GM21619 (cell line): ENCODE data around the gene SH2D3C.
A peak's percentile ranks its signal among the peaks of the same experiment; 100 is the strongest.

ENCODE experiments used
- ATAC-seq: cut with Tn5 transposase; IDR thresholded peaks from one replicate; pipeline ENCODE4 v1.9.1; 2021; ENCODE audit not compliant: unreplicated experiment

SH2D3C gene

GRCh38 chr9:127703289-127703946 lies 75.0 kb downstream of the SH2D3C start:
- no peak for ATAC-seq

- ATAC-seq, result no peak
These were observed 77.7 kb downstream of the SH2D3C start for GRCh38 chr9:127700594-127701255.

- no peak for ATAC-seq
These were observed 78.3 kb downstream of the SH2D3C start for GRCh38 chr9:127700140-127700539.

GRCh38 chr9:127698985-127699670 lies 79.3 kb downstream of the SH2D3C start:
- peak; percentile 91 for ATAC-seq

- ATAC-seq, result no peak
These were observed 80.1 kb downstream of the SH2D3C start for GRCh38 chr9:127698386-127698785.

GRCh38 chr9:127697575-127697974 lies 80.9 kb downstream of the SH2D3C start:
- no peak for ATAC-seq

- no peak for ATAC-seq
These were observed 83.4 kb downstream of the SH2D3C start for GRCh38 chr9:127694890-127695720.

GRCh38 chr9:127693697-127694096 lies 84.8 kb downstream of the SH2D3C start:
- ATAC-seq, result no peak

GRCh38 chr9:127693143-127693542 lies 85.3 kb downstream of the SH2D3C start:
- no peak for ATAC-seq

- no peak for ATAC-seq
These were observed 86.4 kb downstream of the SH2D3C start for GRCh38 chr9:127692071-127692470.

- ATAC-seq, result no peak
These were observed 87.7 kb downstream of the SH2D3C start for GRCh38 chr9:127690735-127691134.

- no peak for ATAC-seq
These were observed 89.0 kb downstream of the SH2D3C start for GRCh38 chr9:127689329-127690000.
